Measurements from ENCODE around the gene CAMK2D. TPM values are rescaled to one million over a fixed set of nuclear protein-coding genes. Genes with fewer than 3 reads are reported as not detected.
A peak's percentile ranks its signal among the peaks of the same experiment; 100 is the strongest.

Gene CAMK2D
- total RNA-seq, 2 donors from 2014 or later, result 43.0 to 59.6 TPM

GRCh38 chr4:113499696-113500095 lies 261.8 kb downstream of the CAMK2D start:
- Mint-ChIP-seq H3K4me3 (no peak overlapping the region), H3K9me3 (no peaks in the 10 kb centered on the region), H3K27ac (no peak overlapping the region), H3K4me1 (ENCODE audit: low read depth in 2 of 2) (peaks cover 0 to 3% of the 10 kb centered on the region in 2 donors), H3K36me3 (peaks cover 19% of the 10 kb centered on the region), H3K27me3 (no peaks in the 10 kb centered on the region)
- DNase-seq (ENCODE audit: low spot score), result no peak
- no peak for ATAC-seq

- DNase-seq (ENCODE audit: low spot score) (no peak), ATAC-seq (no peak)
- H3K4me1 Mint-ChIP-seq (ENCODE audit: low read depth in 2 of 2), result peaks cover 0 to 3% of the 10 kb centered on the region in 2 donors
- no peaks in the 10 kb centered on the region for H3K9me3 Mint-ChIP-seq
- no peaks in the 10 kb centered on the region for H3K27me3 Mint-ChIP-seq
- H3K27ac Mint-ChIP-seq, result no peak overlapping the region
- H3K36me3 Mint-ChIP-seq, result peaks cover 19% of the 10 kb centered on the region
- no peak overlapping the region for H3K4me3 Mint-ChIP-seq
Observed at GRCh38 chr4:113499166-113499565, 262.4 kb downstream of the CAMK2D start.

GRCh38 chr4:113497154-113497884 lies 264.2 kb downstream of the CAMK2D start:
- Mint-ChIP-seq H3K9me3 (no peaks in the 10 kb centered on the region), H3K27me3 (no peaks in the 10 kb centered on the region), H3K4me1 (ENCODE audit: low read depth in 2 of 2) (peaks cover 0 to 3% of the 10 kb centered on the region in 2 donors), H3K36me3 (peaks cover 23% of the 10 kb centered on the region), H3K4me3 (no peak overlapping the region), H3K27ac (no peak overlapping the region)
- DNase-seq (ENCODE audit: low spot score) (no peak), ATAC-seq (no peak)

- no peak for DNase-seq (ENCODE audit: low spot score)
- Mint-ChIP-seq H3K27ac (no peak overlapping the region), H3K27me3 (no peaks in the 10 kb centered on the region), H3K4me1 (ENCODE audit: low read depth in 2 of 2) (no peaks in the 10 kb centered on the region), H3K4me3 (no peak overlapping the region), H3K36me3 (peaks cover 23% of the 10 kb centered on the region), H3K9me3 (no peaks in the 10 kb centered on the region)
- no peak for ATAC-seq
Observed at GRCh38 chr4:113496698-113497097, 264.8 kb downstream of the CAMK2D start.

GRCh38 chr4:113495790-113496189 lies 265.7 kb downstream of the CAMK2D start:
- H3K9me3 Mint-ChIP-seq, result no peaks in the 10 kb centered on the region
- H3K4me3 Mint-ChIP-seq, result no peak overlapping the region
- no peaks in the 10 kb centered on the region for H3K27me3 Mint-ChIP-seq
- peaks cover 23% of the 10 kb centered on the region for H3K36me3 Mint-ChIP-seq
- H3K27ac Mint-ChIP-seq, result no peak overlapping the region
- ATAC-seq (no peak), DNase-seq (ENCODE audit: low spot score) (no peak)
- no peaks in the 10 kb centered on the region for H3K4me1 Mint-ChIP-seq (ENCODE audit: low read depth in 2 of 2)

GRCh38 chr4:113483131-113483530 lies 278.4 kb downstream of the CAMK2D start:
- no peak overlapping the region for H3K27ac Mint-ChIP-seq
- H3K9me3 Mint-ChIP-seq, result no peaks in the 10 kb centered on the region
- H3K36me3 Mint-ChIP-seq, result peaks cover 8% of the 10 kb centered on the region
- no peaks in the 10 kb centered on the region for H3K27me3 Mint-ChIP-seq
- no peaks in the 10 kb centered on the region for H3K4me1 Mint-ChIP-seq (ENCODE audit: low read depth in 2 of 2)
- DNase-seq (ENCODE audit: low spot score) (no peak), ATAC-seq (no peak)
- H3K4me3 Mint-ChIP-seq, result no peak overlapping the region

- no peak overlapping the region for H3K27ac Mint-ChIP-seq
- H3K4me1 Mint-ChIP-seq (ENCODE audit: low read depth in 2 of 2), result no peaks in the 10 kb centered on the region
- H3K36me3 Mint-ChIP-seq, result peaks cover 8% of the 10 kb centered on the region
- no peaks in the 10 kb centered on the region for H3K9me3 Mint-ChIP-seq
- H3K4me3 Mint-ChIP-seq, result no peak overlapping the region
- no peak for ATAC-seq
- H3K27me3 Mint-ChIP-seq, result no peaks in the 10 kb centered on the region
- DNase-seq (ENCODE audit: low spot score), result no peak
Observed at GRCh38 chr4:113482325-113482724, 279.2 kb downstream of the CAMK2D start.

GRCh38 chr4:113481820-113482219 lies 279.7 kb downstream of the CAMK2D start:
- Mint-ChIP-seq H3K36me3 (peaks cover 11% of the 10 kb centered on the region), H3K9me3 (peaks cover 2% of the 10 kb centered on the region), H3K27ac (no peak overlapping the region), H3K4me3 (no peak overlapping the region), H3K4me1 (ENCODE audit: low read depth in 2 of 2) (peaks cover 2% of the 10 kb centered on the region in 2 donors), H3K27me3 (no peaks in the 10 kb centered on the region)
- DNase-seq (ENCODE audit: low spot score), result no peak
- ATAC-seq, result no peak

GRCh38 chr4:113480109-113480508 lies 281.4 kb downstream of the CAMK2D start:
- Mint-ChIP-seq H3K9me3 (peaks cover 5% of the 10 kb centered on the region), H3K36me3 (peaks cover 18% of the 10 kb centered on the region)

GRCh38 chr4:113478032-113478431 lies 283.5 kb downstream of the CAMK2D start:
- Mint-ChIP-seq H3K36me3 (peaks cover 18% of the 10 kb centered on the region), H3K9me3 (peaks cover 5% of the 10 kb centered on the region)
- ATAC-seq, result no peak

More at GRCh38 chr4:113480109-113480508, 281.4 kb downstream of the CAMK2D start:
- no peak overlapping the region for H3K27ac Mint-ChIP-seq
- H3K4me1 Mint-ChIP-seq (ENCODE audit: low read depth in 2 of 2), result peaks cover 5 to 8% of the 10 kb centered on the region in 2 donors
- ATAC-seq, result no peak
- no peak for DNase-seq (ENCODE audit: low spot score)
- no peak overlapping the region for H3K4me3 Mint-ChIP-seq
- H3K27me3 Mint-ChIP-seq, result no peaks in the 10 kb centered on the region

GRCh38 chr4:113476800-113477199 lies 284.7 kb downstream of the CAMK2D start:
- ATAC-seq, result peak; percentile 53 to 73

More at GRCh38 chr4:113478032-113478431, 283.5 kb downstream of the CAMK2D start:
- Mint-ChIP-seq H3K27ac (no peak overlapping the region), H3K4me1 (ENCODE audit: low read depth in 2 of 2) (peaks cover 5 to 8% of the 10 kb centered on the region in 2 donors), H3K4me3 (no peak overlapping the region), H3K27me3 (no peaks in the 10 kb centered on the region)
- DNase-seq (ENCODE audit: low spot score), result no peak

GRCh38 chr4:113474017-113474416 lies 287.5 kb downstream of the CAMK2D start:
- DNase-seq (ENCODE audit: low spot score), result no peak
- Mint-ChIP-seq H3K27me3 (no peaks in the 10 kb centered on the region), H3K27ac (no peak overlapping the region), H3K4me1 (ENCODE audit: low read depth in 2 of 2) (peaks cover 18 to 19% of the 10 kb centered on the region in 2 donors), H3K4me3 (no peak overlapping the region), H3K9me3 (peaks cover 5% of the 10 kb centered on the region), H3K36me3 (peaks cover 14% of the 10 kb centered on the region)
- peak; percentile 61 to 63 for ATAC-seq

More at GRCh38 chr4:113476800-113477199, 284.7 kb downstream of the CAMK2D start:
- no peak for DNase-seq (ENCODE audit: low spot score)
- Mint-ChIP-seq H3K27me3 (no peaks in the 10 kb centered on the region), H3K4me3 (no peak overlapping the region), H3K27ac (peak overlapping the region; percentile 18 to 19), H3K9me3 (peaks cover 5% of the 10 kb centered on the region), H3K36me3 (peaks cover 15% of the 10 kb centered on the region), H3K4me1 (ENCODE audit: low read depth in 2 of 2) (peaks cover 5 to 8% of the 10 kb centered on the region in 2 donors)

- H3K27ac Mint-ChIP-seq, result no peak overlapping the region
- ATAC-seq (no peak), DNase-seq (ENCODE audit: low spot score) (no peak)
- H3K4me1 Mint-ChIP-seq (ENCODE audit: low read depth in 2 of 2), result peaks cover 26 to 27% of the 10 kb centered on the region in 2 donors
- no peaks in the 10 kb centered on the region for H3K27me3 Mint-ChIP-seq
- peaks cover 5% of the 10 kb centered on the region for H3K9me3 Mint-ChIP-seq
- H3K36me3 Mint-ChIP-seq, result peaks cover 10% of the 10 kb centered on the region
- H3K4me3 Mint-ChIP-seq, result no peak overlapping the region
Observed at GRCh38 chr4:113472864-113473263, 288.7 kb downstream of the CAMK2D start.

GRCh38 chr4:113471146-113471860 lies 290.2 kb downstream of the CAMK2D start:
- Mint-ChIP-seq H3K9me3 (no peaks in the 10 kb centered on the region), H3K4me1 (ENCODE audit: low read depth in 2 of 2) (peaks cover 22% of the 10 kb centered on the region in 2 donors), H3K27ac (no peak overlapping the region), H3K36me3 (peaks cover 2% of the 10 kb centered on the region), H3K27me3 (no peaks in the 10 kb centered on the region), H3K4me3 (no peak overlapping the region)
- ATAC-seq, result no peak
- no peak for DNase-seq (ENCODE audit: low spot score)

All from natural killer cell treated with Interleukin-12 subunit alpha and Interleukin-12 subunit beta and Interleukin-15 and Interleukin-18, amount 100 ng/mL, for 72 hours (primary cell).